Loucy (cell line): ENCODE data around the gene EPG5.

Experiments used
- EZH2phosphoT487 ChIP-seq: fragments of 200-600 bp; IDR thresholded peaks from 2 replicates; pipeline ENCODE4 v1.6.1; 2018; ENCODE audit warnings: antibody characterized with exemption, mild to moderate bottlenecking, moderate library complexity, borderline replicate concordance
- TF ChIP-seq, protein P1 (sequence below): fragments of 200-600 bp; sonication (generic); conservative IDR thresholded peaks from 2 replicates; pipeline ENCODE4 v1.5.1; 2014; ENCODE audit warnings: mild to moderate bottlenecking, antibody characterized with exemption, low read length

DNA sequence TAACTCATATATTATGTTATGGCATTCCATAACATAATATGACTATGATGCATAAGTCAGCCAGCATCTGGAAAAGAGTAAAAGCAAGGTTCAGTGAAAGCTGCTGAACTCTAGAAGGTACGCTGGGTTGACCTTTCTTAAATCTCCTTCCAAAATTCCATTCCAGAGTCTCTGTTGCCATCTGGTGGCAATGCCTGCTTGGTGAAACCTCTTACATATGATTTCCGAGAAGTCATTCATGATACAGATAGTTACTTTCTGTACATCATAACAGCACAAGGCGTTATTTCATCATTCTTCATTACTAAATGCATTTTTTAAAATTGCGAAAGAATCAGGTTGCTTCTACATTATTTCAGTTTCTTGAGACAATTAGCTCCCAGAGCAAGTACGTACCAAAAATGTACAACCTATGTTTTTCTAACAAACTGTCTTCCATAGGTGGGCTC, 7.0 kb upstream of the EPG5 start:
- TF ChIP-seq, protein P1, sequence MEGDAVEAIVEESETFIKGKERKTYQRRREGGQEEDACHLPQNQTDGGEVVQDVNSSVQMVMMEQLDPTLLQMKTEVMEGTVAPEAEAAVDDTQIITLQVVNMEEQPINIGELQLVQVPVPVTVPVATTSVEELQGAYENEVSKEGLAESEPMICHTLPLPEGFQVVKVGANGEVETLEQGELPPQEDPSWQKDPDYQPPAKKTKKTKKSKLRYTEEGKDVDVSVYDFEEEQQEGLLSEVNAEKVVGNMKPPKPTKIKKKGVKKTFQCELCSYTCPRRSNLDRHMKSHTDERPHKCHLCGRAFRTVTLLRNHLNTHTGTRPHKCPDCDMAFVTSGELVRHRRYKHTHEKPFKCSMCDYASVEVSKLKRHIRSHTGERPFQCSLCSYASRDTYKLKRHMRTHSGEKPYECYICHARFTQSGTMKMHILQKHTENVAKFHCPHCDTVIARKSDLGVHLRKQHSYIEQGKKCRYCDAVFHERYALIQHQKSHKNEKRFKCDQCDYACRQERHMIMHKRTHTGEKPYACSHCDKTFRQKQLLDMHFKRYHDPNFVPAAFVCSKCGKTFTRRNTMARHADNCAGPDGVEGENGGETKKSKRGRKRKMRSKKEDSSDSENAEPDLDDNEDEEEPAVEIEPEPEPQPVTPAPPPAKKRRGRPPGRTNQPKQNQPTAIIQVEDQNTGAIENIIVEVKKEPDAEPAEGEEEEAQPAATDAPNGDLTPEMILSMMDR, result peak; percentile 89
- TF ChIP-seq EZH2phosphoT487, result no peak
